Activated T-cell treated with anti-CD3 and anti-CD28 coated beads for 4 hours (primary cell): Measurements from ENCODE around the gene PEF1.

Source experiments
- DNase-seq: peaks from one replicate; pipeline ENCODE4 v3.0.0-alpha.2; 2020

Gene PEF1, protein sequence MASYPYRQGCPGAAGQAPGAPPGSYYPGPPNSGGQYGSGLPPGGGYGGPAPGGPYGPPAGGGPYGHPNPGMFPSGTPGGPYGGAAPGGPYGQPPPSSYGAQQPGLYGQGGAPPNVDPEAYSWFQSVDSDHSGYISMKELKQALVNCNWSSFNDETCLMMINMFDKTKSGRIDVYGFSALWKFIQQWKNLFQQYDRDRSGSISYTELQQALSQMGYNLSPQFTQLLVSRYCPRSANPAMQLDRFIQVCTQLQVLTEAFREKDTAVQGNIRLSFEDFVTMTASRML

DNA sequence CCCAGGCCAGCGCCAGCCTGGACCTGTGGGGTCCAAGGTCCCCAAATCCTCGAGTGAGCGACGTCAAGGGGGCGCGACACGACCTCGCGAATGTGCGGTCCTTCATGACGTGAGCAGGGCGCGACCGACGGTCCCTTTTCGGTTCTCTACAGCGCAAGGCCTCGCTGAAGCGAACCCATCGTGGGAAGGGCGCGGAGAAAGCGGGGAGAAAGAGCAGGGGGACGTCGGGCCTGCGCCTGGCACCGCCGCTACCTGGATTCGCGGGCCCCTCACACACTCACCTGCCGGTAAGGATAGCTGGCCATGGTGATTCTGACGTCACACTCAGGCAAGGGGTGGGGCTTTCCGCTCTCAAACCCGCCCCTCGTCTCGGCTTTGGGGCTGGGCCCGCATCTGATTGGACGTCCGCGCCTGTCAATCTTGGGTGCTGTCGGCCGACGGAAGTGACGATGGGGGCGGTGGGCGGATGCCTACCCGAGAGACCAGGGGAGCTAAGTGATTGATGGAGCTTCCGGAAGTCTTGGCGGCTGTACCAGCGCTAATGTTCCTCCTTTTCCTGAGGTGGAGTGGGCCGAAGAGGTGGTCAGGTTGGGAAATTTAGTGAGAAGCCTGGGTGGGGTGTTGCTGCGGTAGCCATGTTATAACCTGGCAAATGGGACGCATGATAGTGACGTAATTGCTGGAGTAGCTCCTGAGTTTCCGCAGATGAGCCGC, at the start of gene PEF1:
Gene PEF1, minus strand, starts transcription at position 317 of the 714 bp plus-strand sequence. Its CDS starts 12 bp downstream, at position 305.
- peak; percentile 99 for DNase-seq

DNA sequence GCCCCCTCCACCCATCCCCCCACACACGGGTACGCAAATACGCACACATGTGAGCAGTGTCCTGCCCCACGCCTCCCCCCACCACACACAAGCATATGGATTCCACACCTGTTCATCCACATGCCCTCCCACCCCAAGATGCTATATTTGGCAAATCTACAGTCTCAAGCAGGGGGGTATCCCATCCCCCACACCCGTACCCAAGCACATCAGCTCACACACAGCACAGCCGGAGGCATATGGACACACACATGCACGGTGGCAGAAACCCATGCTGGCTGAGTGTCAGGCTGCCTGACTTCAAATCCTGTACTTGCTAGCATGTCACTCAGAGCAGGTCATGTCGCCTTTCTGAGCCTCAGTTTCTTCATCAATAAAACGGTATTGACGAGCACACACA, 48.6 kb upstream of the PEF1 start:
- no peak for DNase-seq

DNA sequence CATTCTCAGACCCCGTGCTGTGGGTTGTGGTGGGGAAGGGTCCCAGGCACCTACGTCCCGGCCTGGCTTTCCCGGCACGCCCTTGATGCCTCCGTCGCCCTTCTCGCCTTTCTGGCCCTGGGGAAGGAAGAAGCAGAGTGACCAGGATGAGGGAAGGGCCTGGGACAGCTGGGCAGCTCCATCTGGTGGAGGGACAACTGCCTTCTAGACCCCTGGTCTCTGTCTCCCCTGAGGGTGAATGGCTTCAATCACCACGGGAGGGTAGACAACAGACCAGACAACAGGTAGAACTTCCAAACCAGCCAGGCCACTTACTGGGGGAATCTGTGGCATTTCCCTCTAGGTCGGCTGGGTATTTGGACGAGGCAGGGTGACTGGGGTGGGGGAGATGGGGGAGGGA, 47.3 kb upstream of the PEF1 start:
- no peak for DNase-seq

DNA sequence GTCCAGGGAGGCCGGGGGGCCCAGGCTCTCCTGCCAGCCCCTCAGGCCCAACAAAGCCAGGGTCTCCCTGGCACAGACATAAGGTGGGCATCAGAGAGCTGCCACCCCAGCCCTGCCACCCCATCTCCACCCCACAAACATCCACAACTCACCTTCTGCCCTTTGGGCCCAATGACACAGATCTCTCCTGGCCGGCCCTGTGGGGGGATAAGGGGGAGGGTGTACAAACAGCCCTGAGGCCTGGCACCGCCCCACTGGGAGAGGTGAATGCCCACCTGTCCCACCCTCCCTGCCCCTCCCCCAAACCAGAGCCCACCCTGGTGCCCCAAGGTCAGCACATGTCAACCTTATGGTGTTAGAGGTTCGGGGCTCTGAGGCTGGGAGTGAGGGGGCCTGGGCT, 46.8 kb upstream of the PEF1 start:
- no peak for DNase-seq

DNA sequence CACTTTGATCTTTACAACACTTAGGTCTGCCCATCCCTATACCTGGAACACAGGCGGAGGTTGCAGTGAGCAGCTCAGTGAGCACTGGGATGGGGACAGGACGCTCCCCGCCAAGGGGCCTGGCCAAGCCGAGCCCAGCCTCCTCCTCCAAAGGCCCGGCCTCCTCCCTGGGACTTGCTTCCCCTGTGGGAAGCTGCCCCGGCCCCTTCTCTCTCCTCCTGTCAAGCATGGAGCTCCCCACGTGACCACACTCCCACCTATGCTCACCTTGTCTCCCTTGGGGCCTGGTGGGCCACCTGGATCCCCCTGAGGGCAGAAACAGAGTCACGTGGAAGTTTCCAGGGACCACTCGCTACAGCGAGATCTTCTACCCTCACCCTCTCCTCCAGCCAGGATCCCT, 46.2 kb upstream of the PEF1 start:
- DNase-seq, result no peak

DNA sequence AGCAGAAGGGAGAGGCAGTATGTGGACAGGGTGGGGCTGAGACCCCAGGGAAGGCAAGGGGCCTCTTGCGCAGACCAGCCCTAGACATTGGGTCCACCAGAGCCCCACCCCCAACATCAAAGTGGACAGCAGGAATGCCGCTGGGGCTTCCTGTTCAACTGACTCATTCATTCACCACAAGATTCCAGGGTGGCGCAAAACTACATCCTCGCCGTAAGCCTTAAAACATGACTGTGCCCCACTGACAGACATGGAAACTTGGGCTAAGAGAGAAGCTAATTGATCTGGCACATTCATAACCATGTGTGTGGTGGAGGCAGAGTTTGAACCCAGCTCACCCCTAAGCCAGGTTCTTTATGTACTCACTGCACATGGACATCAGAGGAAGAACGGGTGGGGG, 45.2 kb upstream of the PEF1 start:
- no peak for DNase-seq

DNA sequence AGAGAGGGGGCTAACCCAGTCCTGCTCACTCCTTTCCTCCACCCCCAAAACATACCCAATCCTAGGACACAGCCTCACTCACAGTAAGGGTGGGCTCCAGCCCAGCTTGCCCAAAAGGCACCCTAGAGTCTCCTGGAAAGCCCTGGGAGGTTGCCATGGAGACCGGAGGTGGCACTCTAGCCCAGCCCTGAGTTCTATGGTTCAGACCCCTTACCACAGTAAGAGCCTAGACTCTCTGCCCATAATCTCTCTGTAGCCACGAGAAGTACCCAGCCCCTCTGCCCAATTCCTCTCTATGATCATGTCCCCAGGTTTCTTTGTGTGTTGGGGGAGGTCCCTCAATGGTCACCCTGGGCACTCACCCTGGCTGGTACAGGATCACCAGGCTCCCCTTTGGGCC, 44.7 kb upstream of the PEF1 start:
- no peak for DNase-seq

DNA sequence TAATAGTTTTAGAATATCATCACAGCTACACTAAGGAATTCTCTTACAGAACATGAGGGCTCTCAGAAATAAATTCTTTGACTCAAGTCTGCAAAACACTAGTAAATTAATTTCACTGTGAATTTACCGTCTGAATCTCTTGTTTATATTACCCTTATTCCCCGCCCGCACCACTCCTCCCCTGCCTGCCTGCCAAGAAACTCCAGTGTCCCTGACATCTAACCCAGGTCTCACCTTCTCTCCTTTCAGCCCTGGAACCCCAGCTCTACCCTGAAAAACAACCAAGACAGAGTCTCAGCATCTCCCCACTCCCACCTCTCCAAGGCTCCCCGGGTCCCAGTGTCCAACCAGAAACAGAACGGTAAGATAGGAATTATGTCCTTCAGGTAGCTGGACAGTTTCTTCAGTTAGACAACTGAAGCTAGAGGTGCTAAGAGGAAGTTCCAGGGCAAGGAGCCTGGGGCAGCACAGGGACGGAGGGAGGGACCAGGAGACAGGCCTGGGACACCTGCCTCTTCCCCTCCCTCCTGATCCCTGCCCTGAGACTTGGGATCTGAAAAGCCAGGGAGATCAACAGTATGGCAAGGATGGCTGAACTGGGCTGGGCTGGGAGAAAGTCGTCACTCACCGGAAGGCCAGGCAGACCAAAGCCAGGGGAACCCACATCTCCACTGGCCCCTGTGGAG, 43.7 kb upstream of the PEF1 start:
- no peak for DNase-seq

DNA sequence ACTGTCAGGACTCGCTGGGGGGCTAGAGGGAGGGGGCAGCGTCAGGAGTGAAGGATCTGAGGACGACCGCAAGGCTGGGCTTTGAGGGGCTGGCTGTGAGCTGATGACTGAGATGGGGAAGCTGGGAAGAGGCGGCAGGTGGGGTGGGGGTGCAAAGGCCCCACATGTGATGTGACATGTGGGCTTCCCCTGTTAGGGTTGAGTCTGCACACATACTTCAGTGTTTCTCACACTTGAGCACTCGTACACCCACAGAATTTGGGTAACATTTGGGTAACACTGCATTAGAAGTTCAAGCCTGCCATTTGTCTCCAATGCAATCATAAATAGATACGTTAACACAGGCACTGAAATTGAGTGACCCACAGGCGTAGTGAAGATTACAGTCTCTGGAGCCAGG, 42.9 kb upstream of the PEF1 start:
- DNase-seq, result no peak

DNA sequence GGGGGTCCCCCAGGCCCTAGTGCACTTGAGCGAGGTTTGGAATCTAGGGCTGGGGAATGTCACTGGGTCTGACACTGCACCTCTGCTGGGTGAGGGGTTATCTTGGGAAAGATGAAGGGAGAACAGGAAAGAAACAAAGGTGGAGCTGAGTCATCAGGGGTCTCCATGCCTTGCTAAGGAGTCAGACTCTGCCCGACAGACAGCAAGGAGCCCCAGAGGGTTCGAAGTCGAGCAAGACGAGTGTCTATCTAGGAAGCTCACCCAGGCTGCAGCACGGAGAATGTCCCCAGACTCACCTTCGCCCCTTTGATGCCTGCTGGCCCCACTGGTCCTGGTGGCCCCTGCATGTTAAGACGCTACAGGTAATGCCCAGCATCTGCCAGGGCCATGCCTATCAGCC, 41.1 kb upstream of the PEF1 start:
- no peak for DNase-seq

DNA sequence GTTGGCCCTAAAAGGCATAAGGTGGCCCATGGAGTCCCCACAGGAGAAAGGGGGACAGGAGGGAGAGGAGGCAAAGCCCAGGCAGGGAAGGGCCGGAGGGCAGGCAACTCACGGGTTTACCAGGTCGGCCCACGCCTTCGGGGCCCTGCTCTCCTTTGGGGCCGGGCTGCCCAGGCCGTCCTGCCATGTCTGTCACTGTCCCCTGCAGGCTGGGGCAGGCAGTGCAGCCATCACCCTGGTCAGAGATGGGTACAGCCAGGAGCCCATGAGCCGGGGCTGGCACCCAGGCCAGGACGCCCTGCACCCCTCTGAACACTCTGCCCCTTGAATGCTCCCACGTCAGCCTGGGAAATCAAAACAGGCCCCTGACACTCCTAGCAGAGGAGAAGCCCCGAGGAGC, 39.3 kb upstream of the PEF1 start:
- DNase-seq, result no peak

DNA sequence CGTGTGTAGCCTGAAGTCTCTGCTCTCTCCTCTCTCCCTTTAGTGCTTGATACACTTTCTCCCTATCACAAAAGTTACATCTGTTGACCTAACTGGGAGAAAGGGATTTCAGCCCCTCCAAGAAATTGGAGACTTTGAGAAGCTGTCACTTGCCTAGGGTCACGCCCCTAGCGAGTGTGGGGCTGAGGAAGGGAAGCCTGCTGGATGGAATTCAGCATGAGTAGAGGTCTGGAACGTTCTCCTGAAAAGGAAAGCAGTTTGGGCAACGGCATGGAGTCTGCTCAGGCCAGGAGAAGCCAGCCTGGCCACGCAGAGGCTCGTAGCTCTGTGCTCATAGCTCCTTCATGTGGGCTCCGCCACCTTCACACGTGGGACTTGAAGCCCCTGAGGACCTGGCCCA, 36.7 kb upstream of the PEF1 start:
- DNase-seq, result no peak

DNA sequence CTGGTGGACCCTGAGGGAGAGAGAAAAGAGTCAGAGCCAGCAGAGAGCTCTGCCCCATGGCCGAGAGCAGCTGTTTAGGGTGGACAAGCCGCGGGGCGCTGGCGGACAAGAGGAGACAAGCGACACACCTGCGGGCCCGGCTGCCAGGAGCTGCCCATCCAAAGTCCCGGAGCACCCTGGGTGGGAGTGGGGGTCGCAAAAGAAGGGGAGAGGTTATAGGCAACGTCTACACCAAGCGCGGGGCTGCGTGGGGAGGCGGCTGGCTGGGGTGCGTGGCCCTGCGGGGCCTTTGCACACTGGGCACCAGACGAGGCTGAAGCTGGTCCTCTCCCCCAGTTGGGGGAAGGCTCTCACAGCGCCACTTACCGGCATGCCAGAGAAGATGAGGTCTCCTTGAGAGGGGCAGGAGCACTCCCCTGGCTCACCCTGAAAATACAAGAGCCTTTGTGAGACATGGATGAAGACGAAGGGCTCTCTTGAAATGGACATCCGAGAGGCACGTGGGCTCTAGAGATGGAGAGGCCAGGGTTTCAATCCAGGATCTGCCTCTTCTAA, 35.1 kb upstream of the PEF1 start:
- DNase-seq, result no peak

DNA sequence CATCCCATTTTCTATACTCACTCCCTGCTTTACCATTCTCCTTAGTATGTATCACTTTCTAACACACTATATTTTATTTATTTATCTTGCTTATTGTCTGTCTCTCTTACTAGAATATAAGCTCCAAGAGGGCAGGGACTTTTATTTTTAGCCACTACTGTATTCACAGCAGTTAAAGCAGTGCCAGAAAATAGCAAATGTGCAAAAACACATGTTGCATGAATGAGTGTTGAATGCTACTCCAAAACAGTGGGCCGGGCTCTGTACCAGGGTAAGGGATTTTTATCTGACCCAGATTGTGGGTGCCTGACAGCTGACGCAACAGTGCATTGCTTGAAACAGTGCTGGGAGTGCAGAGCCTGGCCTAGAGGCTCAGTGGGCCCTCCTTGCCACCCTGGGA, 34.4 kb upstream of the PEF1 start:
- DNase-seq, result no peak

DNA sequence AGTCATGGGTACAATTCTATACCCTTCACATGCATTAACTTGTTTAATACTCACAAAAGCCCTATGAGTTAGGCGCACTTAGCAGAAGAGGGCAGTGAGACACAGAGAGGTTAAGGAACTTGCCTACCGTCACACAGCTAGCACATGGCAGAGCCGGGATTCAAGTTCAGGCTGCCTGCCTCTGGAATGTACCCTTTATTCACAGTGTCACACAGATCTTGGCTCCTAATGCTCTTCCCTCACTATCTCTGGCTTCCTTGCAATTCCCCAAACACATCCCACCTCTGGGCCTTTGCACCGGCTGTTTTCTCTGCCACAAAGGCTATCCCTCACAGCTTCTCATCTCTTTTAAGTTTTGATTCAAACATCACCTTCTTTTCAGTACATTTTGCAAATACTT, 34.0 kb upstream of the PEF1 start:
- DNase-seq, result no peak

DNA sequence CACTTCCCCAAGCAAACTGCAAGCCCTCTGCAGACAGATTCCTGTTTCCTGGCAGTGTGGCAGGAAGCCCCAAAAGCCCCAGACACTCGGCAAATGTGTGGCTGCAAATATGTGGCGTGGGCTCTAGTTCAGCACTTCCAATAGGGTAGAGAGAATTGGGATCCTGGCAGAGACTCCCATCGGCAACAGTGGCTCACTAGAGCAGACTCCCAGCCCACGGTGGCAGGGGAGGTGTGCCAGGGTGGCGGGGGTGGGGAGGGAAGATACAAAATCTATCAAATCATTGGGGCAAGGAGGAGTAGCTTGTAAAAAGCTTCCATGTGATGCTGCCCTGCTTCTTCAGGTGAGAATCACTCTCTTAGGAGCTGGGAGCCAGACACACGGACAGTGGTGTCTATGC, 33.3 kb upstream of the PEF1 start:
- no peak for DNase-seq

DNA sequence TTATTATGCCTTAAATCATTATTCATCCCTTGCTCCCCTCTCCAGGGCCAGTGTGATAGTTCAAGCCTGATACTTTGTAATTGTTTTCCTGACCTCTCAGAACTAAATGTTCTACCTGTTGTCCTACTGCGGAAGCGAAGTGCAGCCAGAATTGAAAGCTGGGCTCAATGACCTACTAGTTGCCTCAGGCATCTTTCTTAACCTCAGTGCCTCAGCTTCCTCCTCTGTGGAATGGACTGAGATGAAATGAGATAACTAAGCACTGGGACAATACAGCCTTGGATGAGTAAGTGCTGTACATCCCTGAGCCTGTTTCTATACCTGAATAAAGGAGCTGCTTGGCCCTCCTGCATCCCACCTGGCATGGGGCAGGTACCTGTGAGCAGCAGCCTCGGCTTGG, 32.7 kb upstream of the PEF1 start:
- DNase-seq, result no peak

DNA sequence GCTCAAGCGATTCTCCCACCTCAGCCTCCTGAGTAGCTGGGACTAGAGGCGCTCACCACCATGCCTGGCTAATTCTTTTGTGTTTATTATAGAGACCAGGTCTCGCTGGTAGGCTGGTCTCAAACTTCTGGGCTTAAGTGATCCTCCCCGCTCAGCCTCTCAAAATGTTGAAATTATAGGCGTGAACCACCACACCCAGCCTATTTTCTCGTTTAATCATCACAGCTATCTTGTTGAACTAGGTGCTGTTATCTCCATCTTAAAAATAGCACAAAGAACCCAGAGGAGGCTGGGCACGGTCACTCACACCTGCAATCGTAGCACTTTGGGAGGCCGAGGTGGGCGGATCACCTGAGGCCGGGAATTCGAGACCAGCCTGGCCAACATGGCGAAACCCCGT, 31.1 kb upstream of the PEF1 start:
- no peak for DNase-seq

DNA sequence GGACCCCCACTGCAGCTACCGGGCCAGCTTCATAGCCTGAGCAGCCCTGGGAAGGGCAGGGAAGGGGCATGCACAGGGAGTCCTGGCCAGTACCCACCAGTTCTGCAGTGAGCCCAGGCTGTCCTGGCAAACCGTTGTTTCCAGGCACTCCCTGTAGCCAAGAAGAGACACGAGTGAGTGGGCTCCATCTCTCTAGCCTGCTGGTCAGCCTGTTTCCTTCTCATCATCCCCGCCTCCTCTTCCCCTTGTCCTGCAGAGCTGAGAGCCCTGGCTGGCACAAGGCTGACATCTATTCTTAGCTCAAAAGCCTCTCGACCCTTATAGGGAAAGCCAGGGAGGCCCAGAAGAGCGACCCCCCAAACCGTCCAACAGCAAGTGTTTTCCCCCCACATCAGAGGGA, 30.5 kb upstream of the PEF1 start:
- no peak for DNase-seq

DNA sequence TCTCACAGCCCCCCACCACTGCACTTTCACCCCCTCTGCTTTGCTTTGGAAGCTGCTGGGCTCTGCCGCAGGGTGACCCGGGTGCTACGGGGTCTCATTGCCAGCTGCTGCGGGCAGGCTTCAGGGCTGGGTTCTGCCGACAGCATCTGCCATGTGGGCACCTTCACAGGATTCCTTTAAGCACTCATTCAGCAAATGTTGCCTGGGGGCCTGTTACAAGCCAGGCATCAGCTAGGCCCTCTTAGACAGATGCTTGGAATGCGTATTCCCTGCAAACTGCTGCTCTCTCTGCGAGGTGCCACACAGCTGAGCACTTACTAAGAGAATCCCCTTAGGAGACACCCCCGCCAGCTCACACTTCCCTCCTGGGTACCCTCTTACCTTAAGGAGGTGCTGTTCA, 29.9 kb upstream of the PEF1 start:
- DNase-seq, result no peak

DNA sequence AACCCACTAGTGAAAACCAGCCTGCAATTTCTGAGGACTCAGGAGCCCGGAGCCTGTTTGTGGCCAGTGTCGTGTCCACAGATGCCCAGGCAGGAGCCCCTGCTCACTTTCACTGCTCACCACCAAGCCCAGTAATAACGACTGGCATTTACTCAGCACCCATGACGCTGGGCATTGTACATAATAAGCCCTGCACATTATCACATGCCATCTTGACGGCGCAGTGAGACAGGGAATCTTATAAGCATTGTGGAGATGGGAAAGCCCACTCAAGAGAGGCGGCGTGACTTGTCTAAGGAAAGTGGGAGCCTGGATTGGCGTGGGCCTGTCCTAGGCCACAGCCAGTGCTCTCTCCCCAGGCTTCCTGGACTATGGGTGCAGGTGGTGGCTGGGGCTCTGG, 28.8 kb upstream of the PEF1 start:
- no peak for DNase-seq

DNA sequence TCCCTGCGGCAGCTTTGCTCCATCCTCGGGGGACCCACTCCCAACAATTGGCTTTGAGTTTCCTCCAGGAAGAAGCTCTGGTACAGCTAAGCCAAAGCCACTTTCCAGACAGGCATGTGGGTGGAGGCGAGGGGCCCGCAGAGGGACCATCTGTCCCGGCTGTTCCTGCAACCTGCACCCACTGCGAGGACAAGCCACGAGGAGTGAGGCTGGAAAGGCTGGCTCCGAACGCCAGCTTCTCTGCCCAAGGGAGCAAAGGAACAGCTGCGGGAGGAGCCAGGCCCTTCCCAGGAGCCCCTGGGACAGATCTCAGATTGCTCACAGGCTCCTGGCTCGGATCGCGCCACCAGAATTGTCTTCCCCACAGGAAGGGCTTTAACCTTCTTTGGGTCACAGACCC, 28.3 kb upstream of the PEF1 start:
- no peak for DNase-seq

DNA sequence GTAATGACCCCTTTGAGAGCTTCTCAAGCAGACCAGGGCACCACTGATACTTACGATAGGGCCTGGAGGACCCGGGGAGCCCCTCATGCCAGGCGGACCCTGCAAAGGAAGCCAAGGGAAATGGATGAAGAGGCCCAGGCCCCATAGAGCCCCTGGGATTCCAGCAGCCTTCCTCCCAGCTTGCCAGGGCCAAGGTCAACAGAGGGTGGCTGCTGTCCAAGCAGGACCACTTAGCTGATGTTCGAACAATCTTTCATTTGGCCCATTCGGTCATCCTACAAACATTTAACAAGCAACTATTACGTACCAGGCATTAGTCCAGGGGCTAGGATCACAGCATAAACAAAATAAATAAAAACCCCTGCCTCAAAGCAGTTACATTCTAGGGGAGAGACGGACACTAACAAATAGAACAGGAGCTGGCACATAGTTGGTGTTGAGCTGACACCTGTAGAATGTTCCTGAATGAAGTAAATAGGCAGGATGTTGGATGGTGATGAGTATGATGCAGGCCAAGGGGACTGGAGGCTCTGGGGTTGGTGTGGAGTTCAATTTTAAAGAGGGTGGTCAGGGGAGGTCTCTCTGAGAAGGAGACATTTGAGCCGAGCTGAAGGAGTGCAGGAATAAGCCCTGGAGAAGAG, 27.0 kb upstream of the PEF1 start:
- DNase-seq, result no peak

DNA sequence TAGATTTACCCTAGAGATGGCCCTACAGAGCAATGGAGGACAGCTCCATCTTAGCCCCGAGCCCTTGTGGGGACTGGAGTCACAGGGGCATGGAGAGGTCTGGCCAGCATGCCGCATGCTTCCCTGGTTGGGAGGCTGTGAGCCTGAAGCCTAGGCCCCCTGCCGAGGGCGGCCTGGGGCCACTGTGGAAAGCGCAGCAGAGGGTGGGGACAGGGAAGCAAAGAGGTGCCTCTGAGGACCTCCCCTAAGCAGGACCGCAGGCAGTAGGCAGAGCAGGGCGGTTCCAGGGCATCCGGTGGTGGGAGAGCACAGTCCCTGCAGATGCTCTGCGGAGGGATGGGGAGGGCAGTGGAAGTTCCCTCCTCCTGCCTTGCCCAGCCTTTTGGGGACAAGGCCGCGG, 26.5 kb upstream of the PEF1 start:
- DNase-seq, result no peak
